ENCODE measurements around the gene TEN1. TPM values are rescaled to one million over a fixed set of nuclear protein-coding genes. Genes with fewer than 3 reads are reported as not detected.

TEN1 gene
- total and polyA plus RNA-seq, 2 donors (not counting 1 experiment from before 2014, with no cell fraction given) = 19.8 to 34.5 TPM

GRCh38 chr17:75998327-75998795 is 19.3 kb downstream of the TEN1 start:
- Histone ChIP-seq H2AFZ (ENCODE audit: insufficient read depth, low read depth, low read length, poor library complexity, severe bottlenecking) (no peak overlapping the region), H3K9me3 (ENCODE audit: control extremely low read depth in 1 of 3, control insufficient read depth in 2 of 3, insufficient read depth in 1 of 3, low read length in 2 of 3) (no peaks in the 10 kb centered on the region), H3K36me3 (replicated peaks in 1 of 2; ENCODE audit: control extremely low read depth in 1 of 2, control insufficient read depth in 1 of 2, extremely low read depth in 1 of 2, insufficient read depth in 2 of 2, low read length in 1 of 2) (peaks cover 0 to 5% of the 10 kb centered on the region in 2 experiments), H3K4me3 (ENCODE audit: control extremely low read depth in 1 of 5, extremely low read depth in 1 of 5, insufficient read depth in 1 of 5, low read depth in 2 of 5, low read length in 4 of 5) (no peak overlapping the region), H3K4me1 (ENCODE audit: control insufficient read depth in 2 of 2, insufficient read depth in 2 of 2, low read length in 2 of 2) (peaks cover 9 to 14% of the 10 kb centered on the region in 2 donors), H4K20me1 (ENCODE audit: control insufficient read depth, insufficient read depth, low read length, poor library complexity, severe bottlenecking) (no peaks in the 10 kb centered on the region), H3K4me2 (replicated peaks; ENCODE audit: low read depth, low read length, poor library complexity, severe bottlenecking) (no peak overlapping the region), H3K27ac (ENCODE audit: low read length in 2 of 2) (no peak overlapping the region), H3K9ac (ENCODE audit: low read length) (no peak overlapping the region), H3K79me2 (ENCODE audit: control insufficient read depth, insufficient read depth, low read length) (no peaks in the 10 kb centered on the region), H3K27me3 (replicated peaks in 1 of 4; ENCODE audit: control extremely low read depth in 1 of 4, control insufficient read depth in 3 of 4, insufficient read depth in 4 of 4, low read length in 3 of 4) (no peaks in the 10 kb centered on the region)
- intact Hi-C loops (cut with micrococcal nuclease) = no loop called here
- ATAC-seq (ENCODE audit: low read depth) (no peak), DNase-seq (no peak)
- H3K4me3 Mint-ChIP-seq = no peak overlapping the region
- 98% methylated on average over 8 of the region's 9 CpGs for whole genome bisulfite sequencing (ENCODE audit: insufficient coverage)
- no peaks in the 10 kb centered on the region for H3K9me3 Mint-ChIP-seq (ENCODE audit: insufficient read depth)
- peak overlapping the region; percentile 4 for H3K27ac Mint-ChIP-seq
- H3K27me3 Mint-ChIP-seq = no peaks in the 10 kb centered on the region
- TF ChIP-seq EZH2 (IDR thresholded peaks at IDR 0.05; ENCODE audit: borderline replicate concordance, insufficient read depth, low read depth, low read length, poor library complexity, severe bottlenecking) = no peak
- TF ChIP-seq CTCF (IDR thresholded peaks at IDR 0.05) = no peak
- CTCF ChIA-PET = interaction anchor here (0.7 to 3.4 kb wide), 6 partner anchors 10 to 281 kb away, joined by 3 to 20 read pairs (median 4); partner anchors contain the start of genes ACOX1 and TEN1
- POLR2A ChIA-PET = no interaction called here
- peaks cover 11% of the 10 kb centered on the region for H3K4me1 Mint-ChIP-seq

- Histone ChIP-seq H2AFZ (ENCODE audit: insufficient read depth, low read depth, low read length, poor library complexity, severe bottlenecking) (no peak overlapping the region), H3K27me3 (replicated peaks in 1 of 4; ENCODE audit: control extremely low read depth in 1 of 4, control insufficient read depth in 3 of 4, insufficient read depth in 4 of 4, low read length in 3 of 4) (no peaks in the 10 kb centered on the region), H3K36me3 (replicated peaks in 1 of 2; ENCODE audit: control extremely low read depth in 1 of 2, control insufficient read depth in 1 of 2, extremely low read depth in 1 of 2, insufficient read depth in 2 of 2, low read length in 1 of 2) (peaks cover 0 to 5% of the 10 kb centered on the region in 2 experiments), H3K4me2 (replicated peaks; ENCODE audit: low read depth, low read length, poor library complexity, severe bottlenecking) (no peak overlapping the region), H3K9me3 (ENCODE audit: control extremely low read depth in 1 of 3, control insufficient read depth in 2 of 3, insufficient read depth in 1 of 3, low read length in 2 of 3) (no peaks in the 10 kb centered on the region), H3K9ac (ENCODE audit: low read length) (no peak overlapping the region), H3K4me1 (ENCODE audit: control insufficient read depth in 2 of 2, insufficient read depth in 2 of 2, low read length in 2 of 2) (peaks cover 9 to 14% of the 10 kb centered on the region in 2 donors), H3K27ac (ENCODE audit: low read length in 2 of 2) (no peak overlapping the region), H4K20me1 (ENCODE audit: control insufficient read depth, insufficient read depth, low read length, poor library complexity, severe bottlenecking) (no peaks in the 10 kb centered on the region), H3K4me3 (ENCODE audit: control extremely low read depth in 1 of 5, extremely low read depth in 1 of 5, insufficient read depth in 1 of 5, low read depth in 2 of 5, low read length in 4 of 5) (no peak overlapping the region), H3K79me2 (ENCODE audit: control insufficient read depth, insufficient read depth, low read length) (no peaks in the 10 kb centered on the region)
- intact Hi-C loops (cut with micrococcal nuclease) = loop anchor here (10.0 kb wide), 2 partner anchors 155 to 245 kb away; partner anchors contain the start of gene UNC13D
- 82% methylated on average over 26 of the region's 31 CpGs for WGBS (ENCODE audit: insufficient coverage)
- ChIA-PET POLR2A (interaction anchor here (0.6 to 1.0 kb wide), 2 partner anchors 22 to 252 kb away, joined by 3 to 7 read pairs; no protein-coding TSS in a partner anchor), CTCF (interaction anchor here (0.8 to 3.6 kb wide), 8 partner anchors 9 to 279 kb away, joined by 3 to 20 read pairs (median 4); partner anchors contain the start of genes ACOX1, FBF1 and TEN1)
- Mint-ChIP-seq H3K27ac (no peak overlapping the region), H3K4me3 (no peak overlapping the region), H3K27me3 (no peaks in the 10 kb centered on the region), H3K4me1 (peaks cover 11% of the 10 kb centered on the region), H3K9me3 (ENCODE audit: insufficient read depth) (no peaks in the 10 kb centered on the region)
- ATAC-seq (ENCODE audit: low read depth) = peak; percentile 74
- TF ChIP-seq EZH2 (IDR thresholded peaks at IDR 0.05; ENCODE audit: borderline replicate concordance, insufficient read depth, low read depth, low read length, poor library complexity, severe bottlenecking) (no peak), CTCF (IDR thresholded peaks at IDR 0.05) (peak; percentile 70)
- peak; percentile 60 for DNase-seq
These were observed 21.1 kb downstream of the TEN1 start for GRCh38 chr17:76000016-76000754.
